KBM-7 (cell line): ENCODE results near the gene MTERF4.
A peak's percentile ranks its signal among the peaks of the same experiment; 100 is the strongest.

Experiments
- DNase-seq: peaks from one replicate; pipeline ENCODE4 v3.0.0-alpha.2; 2015
- in situ Hi-C: fragments of 300-500 bp; cut with MboI; formaldehyde crosslinking; loops from 2 replicates; pipeline ENCODE4 v1.14.3; 2020; ENCODE audit warnings: low sequenced_read_pairs, low pct_unique_long_range_greater_than_20kb, mixed read lengths

MTERF4 gene, protein sequence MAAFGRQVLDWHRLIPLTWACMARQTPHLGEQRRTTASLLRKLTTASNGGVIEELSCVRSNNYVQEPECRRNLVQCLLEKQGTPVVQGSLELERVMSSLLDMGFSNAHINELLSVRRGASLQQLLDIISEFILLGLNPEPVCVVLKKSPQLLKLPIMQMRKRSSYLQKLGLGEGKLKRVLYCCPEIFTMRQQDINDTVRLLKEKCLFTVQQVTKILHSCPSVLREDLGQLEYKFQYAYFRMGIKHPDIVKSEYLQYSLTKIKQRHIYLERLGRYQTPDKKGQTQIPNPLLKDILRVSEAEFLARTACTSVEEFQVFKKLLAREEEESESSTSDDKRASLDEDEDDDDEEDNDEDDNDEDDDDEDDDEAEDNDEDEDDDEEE

DNA sequence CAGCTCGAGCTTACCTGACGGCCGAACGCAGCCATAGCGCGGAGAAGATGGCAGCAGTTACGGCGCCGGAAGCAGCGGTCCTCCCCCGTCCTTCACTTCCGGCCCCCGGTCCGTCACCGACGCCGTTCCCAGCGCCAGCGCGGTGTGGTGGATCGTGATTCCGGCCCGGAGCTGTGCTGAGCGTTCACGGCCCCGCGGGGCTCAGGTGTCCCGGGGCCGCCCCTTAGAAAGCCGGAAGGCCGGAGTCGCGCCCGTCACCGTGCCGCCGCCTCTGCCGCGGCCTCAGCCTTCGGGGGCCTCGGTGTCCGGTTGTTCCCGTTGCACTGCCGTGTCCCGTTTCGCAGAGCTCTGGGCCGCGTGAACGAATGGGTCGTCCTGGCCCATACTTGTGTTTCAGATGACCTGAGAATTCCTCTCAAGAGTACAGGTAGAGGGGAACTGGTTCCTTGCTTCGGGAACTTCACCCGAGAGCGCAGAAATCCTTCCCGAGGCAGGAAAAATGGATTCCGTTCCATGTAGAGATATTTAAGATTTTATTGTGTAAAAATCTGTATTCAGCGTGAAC is at the start of gene MTERF4:
Gene MTERF4 (minus strand): TSS at position 49 of the 565 bp plus-strand sequence. CDS start 14 bp downstream, at position 35.
- DNase-seq, result peak; percentile 86
- in situ Hi-C loops, result no loop called here

DNA sequence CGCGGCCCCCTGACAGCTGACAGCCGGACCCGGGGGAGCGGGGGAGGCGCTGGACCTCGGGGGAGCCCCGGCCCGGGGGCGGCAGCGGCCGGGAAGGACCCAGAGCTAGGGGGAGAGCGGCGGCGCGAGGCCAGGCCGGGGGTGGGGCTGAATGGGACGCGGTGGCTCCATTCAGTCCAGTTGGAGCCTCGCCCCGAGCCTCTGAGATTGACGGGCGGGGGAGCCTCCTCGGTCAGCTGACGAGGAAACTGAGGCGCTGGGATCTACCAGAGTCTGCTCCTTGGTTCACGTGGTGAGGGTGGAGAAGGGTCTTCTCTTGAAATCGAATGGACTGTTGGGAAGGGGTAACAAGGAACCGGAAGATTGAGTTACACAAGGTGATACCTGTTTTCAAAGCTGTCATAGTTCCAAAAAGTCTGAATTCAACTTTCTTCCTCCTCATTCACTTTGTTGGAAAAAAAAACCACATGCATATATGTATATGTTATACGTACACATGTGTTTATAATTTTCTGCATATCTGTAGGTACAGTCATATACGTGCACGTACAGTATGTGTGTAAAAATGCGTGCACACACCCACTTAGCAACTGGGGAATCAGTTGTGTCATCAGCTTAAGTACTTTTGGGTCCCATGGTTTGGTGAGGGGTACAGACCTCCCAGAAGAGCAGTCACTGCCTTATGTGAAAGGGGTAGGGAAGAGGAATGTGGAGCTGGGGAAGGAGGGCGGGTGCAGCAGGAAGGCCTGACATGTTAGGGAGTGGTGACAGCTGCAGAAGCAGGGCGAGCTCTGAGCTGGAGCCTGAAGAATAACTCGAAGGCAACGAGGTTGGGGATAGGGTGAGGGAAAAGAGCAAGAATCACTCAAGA is 48.8 kb upstream of the MTERF4 start:
- in situ Hi-C loops, result no loop called here
- no peak for DNase-seq

DNA sequence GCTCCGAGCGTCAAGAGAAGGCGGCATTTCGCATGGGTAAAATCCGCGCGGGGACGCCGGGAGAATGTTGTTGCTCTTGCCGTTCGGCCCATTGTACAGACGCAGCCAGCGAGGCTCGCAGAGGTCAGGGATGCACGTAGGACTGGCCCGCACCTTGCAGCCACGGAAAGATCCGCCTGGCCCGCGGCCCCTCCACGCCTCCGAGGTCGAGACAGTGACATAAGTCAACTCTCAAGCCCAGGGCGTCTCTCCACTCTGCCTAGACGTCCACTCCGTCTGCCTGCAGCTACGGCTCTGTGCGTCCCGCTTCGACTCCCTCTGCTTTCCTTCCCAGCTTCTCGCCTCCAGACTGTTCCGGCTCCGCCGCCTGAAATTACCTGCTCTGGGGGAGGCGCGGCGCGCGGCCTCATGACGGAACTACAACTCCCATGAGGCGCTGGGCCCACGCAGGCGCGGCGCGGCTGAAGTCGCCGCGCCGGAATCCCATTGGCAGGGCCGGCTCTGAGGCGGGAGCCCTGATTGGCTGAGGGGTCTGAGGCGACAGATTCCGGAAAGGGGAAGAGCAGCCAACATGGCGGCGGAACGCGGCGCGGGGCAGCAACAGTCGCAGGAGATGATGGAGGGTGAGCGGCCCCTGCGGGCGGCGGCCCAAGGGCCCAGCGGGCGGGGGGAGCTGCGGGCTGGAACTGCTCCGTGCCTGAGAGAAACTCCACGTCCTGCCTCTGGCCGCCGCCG is 48.0 kb upstream of the MTERF4 start, which contains the start of gene PPP1R7:
Gene PPP1R7 (plus strand): TSS at position 543 of the 735 bp plus-strand sequence. CDS start 29 bp downstream, at position 572.
- in situ Hi-C loops, result no loop called here

DNA sequence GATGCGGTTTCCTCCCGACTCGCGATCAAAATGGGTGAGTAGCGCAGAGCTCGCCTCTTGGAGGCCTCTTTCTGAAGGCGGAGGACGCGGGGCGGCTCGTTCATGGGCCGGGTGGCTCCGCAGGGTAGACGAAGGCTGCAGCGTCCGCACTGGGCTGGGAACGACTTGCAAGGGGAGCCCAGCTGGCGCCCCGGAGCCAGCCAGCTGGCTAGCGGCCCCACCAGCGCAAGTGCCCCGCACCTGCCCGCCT is 47.5 kb upstream of the MTERF4 start:
- in situ Hi-C loops, result no loop called here
- no peak for DNase-seq

More for the DNA sequence above, 48.0 kb upstream of the MTERF4 start, which contains the start of gene PPP1R7:
- DNase-seq, result peak; percentile 97

DNA sequence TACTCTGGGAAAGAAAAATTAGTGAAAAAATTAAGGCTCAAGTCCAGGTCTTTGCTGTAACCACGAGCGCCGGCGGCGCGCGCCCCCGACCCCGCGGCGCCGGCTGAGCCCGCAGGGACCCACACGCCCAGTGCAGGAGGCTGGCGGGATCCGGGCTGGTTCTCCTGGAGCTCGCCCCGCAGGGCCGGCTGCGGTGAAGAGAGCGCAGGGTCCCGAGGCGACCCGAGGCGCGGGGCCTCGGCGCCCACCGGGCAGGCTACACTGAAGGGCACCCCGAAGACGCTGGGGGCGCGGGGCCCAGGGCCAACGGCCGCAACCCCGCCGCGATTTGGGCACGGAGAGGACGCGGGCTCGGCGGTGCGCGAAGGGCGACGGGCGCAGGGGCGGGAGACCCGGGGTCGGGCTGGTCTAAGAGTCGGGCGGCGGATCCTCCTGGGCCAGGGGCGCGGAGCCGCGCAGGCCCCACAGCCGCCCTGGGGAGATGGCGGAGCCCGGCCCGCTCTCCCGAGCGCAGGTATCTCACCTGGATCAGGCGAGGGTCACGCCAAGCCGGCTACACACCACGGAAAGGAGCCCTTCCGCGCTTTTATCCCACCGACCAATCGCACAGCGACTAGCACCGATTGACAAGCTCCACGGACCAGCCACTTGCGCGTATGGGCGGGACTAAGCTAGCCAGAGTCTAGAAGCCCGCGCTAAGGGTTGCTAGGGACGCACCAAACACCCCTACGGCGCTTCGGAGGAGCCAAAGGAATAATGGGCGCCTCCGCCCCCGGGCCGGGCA is 47.0 kb upstream of the MTERF4 start, which contains the start of gene PASK:
Gene PASK (minus strand): TSS at position 582 of the 784 bp plus-strand sequence. CDS start 6,440 bp downstream, outside the sequence.
- peak; percentile 93 for DNase-seq
- in situ Hi-C loops, result no loop called here

DNA sequence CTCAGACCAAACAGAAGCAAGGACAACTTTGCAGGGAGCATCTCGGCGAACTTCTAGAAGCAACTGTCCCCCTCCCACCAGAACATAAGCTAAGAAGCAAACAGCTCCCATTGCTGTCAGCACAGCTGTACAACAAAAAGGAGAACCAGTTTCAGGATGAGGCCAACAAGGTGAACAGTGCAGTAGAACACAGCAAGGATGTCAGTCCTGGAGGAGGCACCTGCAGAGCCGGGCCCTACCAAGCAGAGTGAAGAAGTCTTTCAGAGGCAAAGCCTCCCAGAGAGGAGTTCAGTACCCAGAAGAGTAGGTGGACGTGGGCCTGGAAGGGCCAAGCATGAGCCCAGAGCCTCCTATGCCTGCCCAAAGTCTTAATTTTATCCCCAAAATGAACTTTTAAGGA is 46.2 kb upstream of the MTERF4 start:
- in situ Hi-C loops, result no loop called here
- peak; percentile 21 for DNase-seq

DNA sequence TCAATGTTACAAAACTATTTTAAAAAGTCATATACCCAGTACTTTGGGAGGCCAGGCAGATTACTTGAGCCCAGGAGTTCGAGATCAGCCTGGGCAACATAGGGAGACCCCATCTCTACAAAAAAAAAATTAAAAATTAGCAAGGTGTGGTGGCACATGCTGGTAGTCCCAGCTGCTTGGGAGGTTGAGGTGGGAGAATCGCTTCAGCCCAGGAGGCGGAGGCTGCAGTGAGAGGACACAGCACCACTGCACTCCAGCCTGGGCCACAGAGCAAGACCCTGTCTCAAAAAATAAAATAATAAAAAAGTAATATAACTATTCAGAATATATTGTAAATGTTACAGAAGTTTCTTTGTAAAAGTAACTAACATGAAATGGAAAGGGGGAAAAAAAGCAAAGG is 45.2 kb upstream of the MTERF4 start:
- DNase-seq, result no peak
- in situ Hi-C loops, result no loop called here

DNA sequence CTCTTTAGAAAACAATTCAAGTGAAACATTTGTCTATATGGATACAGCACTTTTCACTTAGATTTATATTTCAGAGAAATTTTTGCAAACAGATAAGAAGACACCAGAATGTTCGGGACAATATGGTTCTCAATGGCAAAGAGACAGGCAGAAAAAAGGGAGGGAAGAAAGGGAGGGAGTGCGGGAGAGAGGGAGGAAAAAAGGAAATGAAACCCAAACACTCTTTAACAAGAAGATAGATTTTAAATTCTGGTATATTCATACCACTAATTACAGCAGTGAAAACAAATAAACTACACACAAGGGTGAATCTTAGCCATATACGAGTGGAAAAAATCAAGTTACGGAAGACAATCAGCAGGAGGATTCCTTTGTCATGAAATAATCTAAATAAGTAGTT is 44.2 kb upstream of the MTERF4 start:
- in situ Hi-C loops, result no loop called here
- DNase-seq, result no peak

DNA sequence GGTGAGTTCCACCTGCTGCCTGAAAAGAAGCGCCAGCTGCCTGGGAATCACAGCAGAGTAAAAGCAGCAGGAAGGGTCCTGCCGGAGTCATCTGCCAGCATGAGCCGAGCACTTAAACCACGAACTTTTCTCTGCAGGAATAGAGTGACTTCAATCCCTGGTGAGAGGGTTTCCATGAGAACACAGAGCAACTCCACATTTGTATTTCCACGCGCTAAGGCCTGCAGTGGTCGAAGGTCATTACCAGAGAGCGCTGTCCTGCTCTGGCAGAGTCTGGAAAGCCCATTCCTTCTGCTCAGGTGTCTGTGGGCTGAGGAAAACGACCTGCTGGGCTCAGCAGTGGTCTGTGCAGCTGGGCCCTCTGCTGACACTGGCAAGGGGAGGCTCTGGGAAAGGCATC is 40.5 kb upstream of the MTERF4 start:
- DNase-seq, result no peak
- in situ Hi-C loops, result no loop called here

DNA sequence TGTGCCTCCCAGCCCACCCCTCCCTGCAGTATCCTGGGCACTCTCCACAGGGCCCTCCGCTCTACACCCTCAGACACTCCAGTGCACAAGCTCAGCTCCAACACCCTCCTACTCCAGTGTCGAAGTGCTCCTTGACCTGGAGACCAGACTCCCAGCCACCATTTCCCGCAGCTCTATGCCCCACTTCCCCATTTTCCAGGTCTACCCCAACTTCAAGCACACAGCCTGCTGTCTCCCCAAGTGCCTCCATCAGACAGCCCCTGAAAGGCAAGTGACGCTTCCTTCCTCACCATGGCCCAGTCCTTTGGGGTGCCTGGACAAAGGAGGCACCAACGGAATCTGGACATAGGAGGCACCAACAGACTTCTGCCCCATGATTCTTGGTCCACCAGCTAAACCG is 40.0 kb upstream of the MTERF4 start:
- no peak for DNase-seq
- in situ Hi-C loops, result no loop called here

DNA sequence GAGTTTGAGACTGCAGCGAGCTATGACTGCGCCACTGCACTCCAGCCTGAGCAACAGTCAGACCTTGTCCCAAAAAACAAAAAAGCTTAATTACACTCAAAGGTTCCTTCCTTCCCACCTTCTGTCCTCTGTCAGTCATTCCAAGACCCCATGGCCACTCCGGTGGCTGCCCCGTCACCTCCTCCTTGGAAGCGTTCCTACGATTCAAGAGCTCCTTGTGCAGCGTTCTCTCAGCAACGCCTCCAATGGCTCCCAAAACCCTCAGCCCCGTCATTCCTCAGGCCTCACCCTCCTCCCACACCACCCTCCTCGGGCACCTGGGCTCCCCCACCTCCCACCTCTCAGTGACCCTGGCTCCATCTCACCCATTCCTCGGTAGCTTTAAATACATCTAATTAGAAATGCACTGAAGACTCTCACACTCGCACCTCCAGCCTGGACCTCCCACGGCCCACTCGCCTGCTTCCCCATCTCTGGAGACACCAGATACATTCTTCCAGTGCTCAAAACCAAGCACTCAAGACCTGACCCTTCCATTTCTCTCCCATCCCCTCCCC is 39.2 kb upstream of the MTERF4 start:
- DNase-seq, result no peak
- in situ Hi-C loops, result no loop called here

DNA sequence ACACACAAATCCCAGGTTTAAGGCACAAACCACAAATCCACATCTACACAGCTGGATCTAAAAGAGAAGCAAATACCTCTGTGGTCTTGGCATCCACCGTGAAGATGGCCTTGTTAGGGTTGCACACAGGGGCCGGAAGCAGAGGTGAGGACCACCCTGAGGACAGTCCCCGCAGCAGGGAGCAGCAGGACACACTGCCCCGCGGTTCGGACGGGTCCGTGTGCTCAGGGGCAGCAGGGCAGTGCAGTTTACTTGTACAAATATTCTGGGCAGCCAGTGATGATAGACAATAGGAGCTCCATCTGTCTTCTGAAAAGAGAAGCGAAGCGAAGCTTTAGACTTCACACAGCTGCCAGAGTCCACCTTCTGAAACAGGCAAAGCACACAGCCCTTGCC is 38.4 kb upstream of the MTERF4 start:
- in situ Hi-C loops, result no loop called here
- DNase-seq, result no peak

DNA sequence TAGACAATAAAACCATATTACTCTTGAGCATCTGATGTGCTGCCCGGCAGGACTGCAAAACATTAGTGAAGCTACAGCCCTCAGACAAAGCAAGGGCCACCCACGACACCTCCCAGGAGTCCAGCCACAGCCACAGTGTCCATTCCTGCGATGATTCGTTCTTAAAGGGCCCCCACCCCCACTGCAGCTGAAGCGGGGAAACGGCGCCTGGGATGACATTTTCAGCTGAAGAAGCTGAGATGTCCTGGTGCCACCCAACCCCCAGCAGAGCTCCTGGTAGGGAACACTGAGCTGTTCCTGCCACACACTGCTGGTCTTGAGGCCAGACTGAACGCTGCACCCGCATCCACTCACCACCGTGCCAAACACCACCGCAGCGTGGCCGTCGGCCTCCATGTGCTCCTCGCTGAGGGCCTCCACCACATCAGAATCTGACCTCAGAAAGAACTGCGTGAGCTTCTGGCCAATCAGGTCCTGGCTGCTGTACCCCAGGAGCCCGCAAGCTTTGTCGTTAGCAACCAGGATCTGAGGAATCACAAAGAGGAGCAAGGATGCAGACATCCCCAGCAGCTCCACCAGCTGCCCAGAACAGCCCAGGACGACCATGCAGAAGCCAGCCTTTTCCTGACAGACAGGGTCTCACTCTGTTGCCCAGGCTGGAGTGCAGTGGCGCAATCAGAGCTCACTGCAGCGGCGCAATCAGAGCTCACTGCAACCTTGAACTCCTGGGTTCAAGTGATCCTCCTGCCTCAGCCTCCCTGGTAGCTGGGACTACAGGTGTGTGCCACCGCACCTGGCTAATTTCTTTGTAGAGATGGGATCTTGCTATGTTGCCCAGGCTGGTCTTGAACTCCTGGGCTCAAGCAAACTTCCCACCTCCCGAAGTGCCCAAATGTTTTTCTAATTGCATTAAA is 37.7 kb upstream of the MTERF4 start:
- in situ Hi-C loops, result no loop called here
- DNase-seq, result no peak

DNA sequence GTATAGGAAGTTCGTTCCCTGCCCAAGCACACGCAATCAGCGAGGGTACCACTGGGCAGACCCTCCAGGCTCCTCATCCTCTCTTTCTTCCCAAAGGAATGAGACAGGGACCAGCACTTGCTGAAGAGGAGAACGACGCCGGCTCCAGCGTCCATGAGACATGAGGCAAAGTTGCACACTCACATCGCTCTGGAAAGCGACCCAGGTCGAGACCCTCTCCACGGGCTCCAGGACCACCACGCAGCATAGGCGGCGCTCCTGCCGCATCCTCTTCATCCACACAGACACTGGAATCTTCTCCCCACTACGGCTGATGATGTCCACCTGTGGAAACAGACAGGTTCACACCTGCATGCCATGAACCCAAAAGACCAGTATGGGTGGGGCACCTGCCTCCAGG is 36.4 kb upstream of the MTERF4 start:
- in situ Hi-C loops, result no loop called here
- DNase-seq, result no peak

DNA sequence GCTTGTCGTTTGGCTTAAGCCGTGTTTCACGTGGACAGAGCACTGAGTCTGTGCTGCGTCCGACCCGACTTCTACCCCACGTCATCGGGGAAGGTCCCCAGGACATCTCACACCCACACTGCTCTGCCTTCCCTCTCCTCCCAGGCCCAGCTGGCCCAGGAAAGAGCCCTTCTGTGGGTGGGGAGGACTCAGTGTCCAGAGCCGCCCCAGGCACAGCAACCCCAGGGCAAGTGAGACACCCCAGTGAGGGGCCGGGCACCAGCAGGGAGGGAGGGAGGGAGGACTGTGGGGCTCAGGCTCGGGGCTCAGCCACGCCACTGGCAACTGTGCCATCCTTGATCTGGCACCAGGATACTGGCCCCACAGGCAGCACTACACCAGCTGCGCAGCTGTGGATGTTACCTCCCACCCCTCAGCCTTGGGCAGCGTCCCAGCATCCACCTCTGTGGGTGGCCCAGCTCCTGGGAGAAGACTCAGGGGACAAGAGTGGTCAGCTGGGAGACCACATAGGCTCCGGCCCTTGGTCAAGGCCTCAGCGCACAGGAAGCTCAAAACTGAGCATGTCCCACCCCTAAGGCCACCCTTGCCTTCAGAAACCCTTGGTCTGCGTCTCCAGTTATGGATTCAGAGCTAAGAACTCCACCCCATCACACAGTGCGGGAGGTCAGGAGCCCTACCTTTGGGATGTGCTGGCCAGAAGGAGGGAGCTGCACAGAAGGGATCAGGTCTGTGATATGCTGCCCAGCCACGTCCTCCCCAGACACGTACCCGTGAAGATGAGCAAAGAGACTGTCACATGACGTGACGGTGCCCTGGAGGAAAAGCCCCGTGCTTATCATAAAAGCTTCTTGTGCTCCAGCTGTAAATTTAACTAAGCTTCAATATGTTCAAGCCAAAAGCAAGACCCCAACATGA is 35.4 kb upstream of the MTERF4 start:
- DNase-seq, result no peak
- in situ Hi-C loops, result no loop called here

DNA sequence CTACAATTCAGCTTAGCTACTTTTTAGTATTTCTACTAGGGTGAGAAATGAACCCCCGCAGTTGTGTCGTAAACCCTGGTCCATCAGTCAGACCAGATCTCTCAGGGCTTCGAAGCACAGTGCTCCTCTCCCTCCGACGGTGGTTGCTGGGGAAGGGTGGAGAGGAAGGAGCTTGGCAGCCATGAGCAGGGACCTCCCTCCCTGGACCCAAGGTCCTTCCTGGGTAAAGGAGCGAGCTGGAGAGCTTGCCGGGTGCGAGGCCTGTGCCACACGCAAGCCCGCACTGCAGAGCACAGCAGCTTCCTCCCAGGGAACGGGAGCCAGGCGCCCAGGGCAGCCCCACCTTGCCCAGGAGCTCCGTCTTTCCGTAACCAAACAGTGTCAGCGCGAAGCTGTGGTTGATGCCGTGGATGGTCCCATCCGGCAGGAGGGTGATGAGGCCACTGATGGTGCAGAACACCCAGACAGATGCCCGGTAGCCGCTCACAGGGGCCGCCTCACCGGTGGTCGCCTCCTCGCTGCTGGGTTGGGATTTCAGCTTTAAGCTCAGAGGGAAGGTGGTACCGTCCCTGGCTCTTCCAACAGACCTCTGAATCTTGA is 34.7 kb upstream of the MTERF4 start:
- DNase-seq, result no peak
- in situ Hi-C loops, result no loop called here
